Ovary (tissue), 3 donors: Measurements from ENCODE around the gene KIF26B.

Source experiments
- CTCF ChIP-seq, 3 donors: fragments of 450-650 bp in 2 of 3; fragments of 200-600 bp in 1 of 3; IDR thresholded peaks; one replicate each; pipeline versions ENCODE4 v1.5.1 to v1.8.0; 2016 to 2022; ENCODE audit warnings: antibody characterized with exemption in 3 of 3, mild to moderate bottlenecking in 1 of 3
- EP300 ChIP-seq: sonication (generic); formaldehyde crosslinking; IDR thresholded peaks from one replicate; pipeline ENCODE4 v1.6.1; 2017; ENCODE audit warnings: antibody characterized with exemption
- POLR2A ChIP-seq: fragments of 450-650 bp; IDR thresholded peaks from one replicate; pipeline ENCODE4 v1.6.1; 2017; ENCODE audit warnings: antibody characterized with exemption, mild to moderate bottlenecking, moderate library complexity
- donor health status: DM: no; HTN: no; CAD: no.

DNA sequence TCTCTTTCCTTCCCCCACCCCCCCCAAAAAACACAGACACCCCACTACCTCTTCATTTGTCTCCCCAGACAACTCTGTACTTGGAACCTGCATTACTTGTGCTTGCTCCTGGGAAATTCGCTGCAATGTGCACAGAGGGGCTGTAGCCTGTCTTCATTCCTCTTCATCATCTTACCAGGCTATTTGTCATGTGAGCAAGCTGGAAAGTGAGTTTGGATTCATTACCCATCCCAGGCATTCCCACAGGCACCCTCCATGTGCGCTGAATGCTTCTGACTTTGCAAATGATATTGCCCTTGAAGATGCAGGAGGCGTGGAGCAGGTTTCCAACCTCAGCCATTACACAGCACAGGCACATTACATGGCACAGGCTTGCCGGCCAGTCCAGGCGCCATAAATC lies 494.9 kb downstream of the KIF26B start:
- no peak for TF ChIP-seq POLR2A
- TF ChIP-seq CTCF (IDR thresholded peaks at IDR 0.05) = no peak
- no peak for TF ChIP-seq EP300
